GM19238 (cell line): ENCODE measurements around the gene KIF15.
"Not testable (repeated sequence)": the region's sequence is repeated elsewhere in the genome, so short reads cannot be mapped to it uniquely, and the experiment has no call there.

Experiments
- DNase-seq: peaks from one replicate; pipeline ENCODE4 v3.0.0; 2011; ENCODE audit warnings: low spot score; ENCODE audit not compliant: insufficient read length

Gene KIF15

GRCh38 chr3:44816334-44816733 is 54.7 kb downstream of the KIF15 start:
- not testable (repeated sequence) for DNase-seq

- not testable (repeated sequence) for DNase-seq
These were observed 59.6 kb downstream of the KIF15 start for GRCh38 chr3:44821206-44821605.

- DNase-seq = no peak
These were observed 63.8 kb downstream of the KIF15 start for GRCh38 chr3:44825264-44825925.

- DNase-seq = no peak
These were observed 65.6 kb downstream of the KIF15 start for GRCh38 chr3:44827196-44827595.

GRCh38 chr3:44831232-44831631 is 69.6 kb downstream of the KIF15 start:
- DNase-seq = no peak

- no peak for DNase-seq
These were observed 70.4 kb downstream of the KIF15 start for GRCh38 chr3:44832032-44832431.

- no peak for DNase-seq
These were observed 71.4 kb downstream of the KIF15 start for GRCh38 chr3:44832965-44833364.

GRCh38 chr3:44833394-44833793 is 71.8 kb downstream of the KIF15 start:
- no peak for DNase-seq

- DNase-seq = no peak
These were observed 74.1 kb downstream of the KIF15 start for GRCh38 chr3:44835684-44836083.

GRCh38 chr3:44842376-44842775 is 80.8 kb downstream of the KIF15 start:
- DNase-seq = no peak

- no peak for DNase-seq
These were observed 84.2 kb downstream of the KIF15 start for GRCh38 chr3:44845528-44846520.

GRCh38 chr3:44848634-44849033 is 87.0 kb downstream of the KIF15 start:
- DNase-seq = no peak

GRCh38 chr3:44856663-44857062 is 95.1 kb downstream of the KIF15 start:
- DNase-seq = not testable (repeated sequence)

- no peak for DNase-seq
These were observed 98.5 kb downstream of the KIF15 start for GRCh38 chr3:44860117-44860516.

GRCh38 chr3:44861412-44862225 is 100.0 kb downstream of the KIF15 start, which contains the start of gene TMEM42:
Gene TMEM42 (plus strand): TSS chr3:44861912. CDS start chr3:44861925, 13 bp downstream.
- DNase-seq = peak; percentile 95

GRCh38 chr3:44862226-44862637 is 100.6 kb downstream of the KIF15 start:
- no peak for DNase-seq

GRCh38 chr3:44865272-44866035 is 103.9 kb downstream of the KIF15 start:
- DNase-seq = no peak

- DNase-seq = no peak
These were observed 106.0 kb downstream of the KIF15 start for GRCh38 chr3:44867421-44868111.

GRCh38 chr3:44870375-44871061 is 108.9 kb downstream of the KIF15 start:
- DNase-seq = no peak
